Upper lobe of left lung (tissue), 6 donors: ENCODE data around the gene FAM200A. TPM values are rescaled to one million over a fixed set of nuclear protein-coding genes. Genes with fewer than 3 reads are reported as not detected.

ENCODE experiments used
- ATAC-seq, 2 donors: fragments of 200-7000 bp; cut with Tn5 transposase; one replicate each; pipeline ENCODE4 v1.9.1; 2022; ENCODE audit warnings: mild to moderate bottlenecking in 2 of 2, moderate library complexity in 2 of 2; ENCODE audit not compliant: low FRiP score in 2 of 2
- DNase-seq, 2 donors: peaks; one replicate each; pipeline ENCODE4 v3.0.0-alpha.2; 2019 to 2020
- H3K27ac ChIP-seq, 4 donors: fragments of 200-600 bp; sonication (generic); one replicate each; pipeline ENCODE4 v1.5.1; 2016 to 2019
- H3K27me3 ChIP-seq, 4 donors: fragments of 200-600 bp; sonication (generic); one replicate each; pipeline ENCODE4 v1.5.1; 2017 to 2019
- H3K36me3 ChIP-seq, 4 donors: fragments of 200-600 bp; sonication (generic); one replicate each; pipeline ENCODE4 v1.5.1; 2016 to 2019
- H3K4me1 ChIP-seq, 4 donors: fragments of 200-600 bp; sonication (generic); one replicate each; pipeline ENCODE4 v1.5.1; 2018 to 2019
- H3K4me3 ChIP-seq, 4 donors: fragments of 200-600 bp; sonication (generic); one replicate each; pipeline ENCODE4 v1.5.1; 2017 to 2019; ENCODE audit warnings: mild to moderate bottlenecking in 2 of 4, moderate library complexity in 1 of 4
- H3K9me3 ChIP-seq, 4 donors: fragments of 200-600 bp; sonication (generic); one replicate each; pipeline ENCODE4 v1.5.1; 2018 to 2019
- EP300 ChIP-seq, 4 donors: sonication (generic); formaldehyde crosslinking; IDR thresholded peaks; one replicate each; pipeline ENCODE4 v1.5.1; 2017; ENCODE audit warnings: antibody characterized with exemption in 4 of 4, control low read depth in 2 of 4
- POLR2A ChIP-seq, 4 donors: fragments of 450-650 bp; IDR thresholded peaks; one replicate each; pipeline ENCODE4 v1.5.1; 2016 to 2017; ENCODE audit warnings: antibody characterized with exemption in 4 of 4, mild to moderate bottlenecking in 2 of 4
- POLR2AphosphoS5 ChIP-seq, 2 donors: sonication (generic); formaldehyde crosslinking; IDR thresholded peaks; one replicate each; pipeline ENCODE4 v1.5.1; 2017; ENCODE audit warnings: antibody characterized with exemption in 2 of 2
- WGBS, 2 donors: methylation state at CpG; one replicate each; pipeline ENCODE4 v1.1.5; 2017 to 2018; 5-methylcytosine and 5-hydroxymethylcytosine counted together
- total RNA-seq, 6 donors: library from RNA; depleted of rRNA in 4 of 6; stranded (reverse); fragments of >200 nt in 4 of 6; gene quantifications; one replicate each; pipeline versions ENCODE4 v1.1.0 to v1.2.1, GENCODE V29; 2016 to 2021
- TF ChIP-seq, protein P1 (sequence below), 6 experiments: fragments of 450-650 bp in 4 of 6; fragments of 200-600 bp in 2 of 6; sonication (generic) in 2 of 6; IDR thresholded peaks; one replicate each; pipeline ENCODE4 v1.5.1; 2016 to 2019; ENCODE audit warnings: antibody characterized with exemption in 6 of 6
- donor health status: DM: no; HTN: no; CAD: no; lungs with moderate emphysema.
- donor health status: DM: no; HTN: yes; CAD: no; lungs with severe emphysema.

The FAM200A gene
- 1 to 10 TPM; 1.7 to 9.9 (median 5.1) TPM for total RNA-seq

DNA sequence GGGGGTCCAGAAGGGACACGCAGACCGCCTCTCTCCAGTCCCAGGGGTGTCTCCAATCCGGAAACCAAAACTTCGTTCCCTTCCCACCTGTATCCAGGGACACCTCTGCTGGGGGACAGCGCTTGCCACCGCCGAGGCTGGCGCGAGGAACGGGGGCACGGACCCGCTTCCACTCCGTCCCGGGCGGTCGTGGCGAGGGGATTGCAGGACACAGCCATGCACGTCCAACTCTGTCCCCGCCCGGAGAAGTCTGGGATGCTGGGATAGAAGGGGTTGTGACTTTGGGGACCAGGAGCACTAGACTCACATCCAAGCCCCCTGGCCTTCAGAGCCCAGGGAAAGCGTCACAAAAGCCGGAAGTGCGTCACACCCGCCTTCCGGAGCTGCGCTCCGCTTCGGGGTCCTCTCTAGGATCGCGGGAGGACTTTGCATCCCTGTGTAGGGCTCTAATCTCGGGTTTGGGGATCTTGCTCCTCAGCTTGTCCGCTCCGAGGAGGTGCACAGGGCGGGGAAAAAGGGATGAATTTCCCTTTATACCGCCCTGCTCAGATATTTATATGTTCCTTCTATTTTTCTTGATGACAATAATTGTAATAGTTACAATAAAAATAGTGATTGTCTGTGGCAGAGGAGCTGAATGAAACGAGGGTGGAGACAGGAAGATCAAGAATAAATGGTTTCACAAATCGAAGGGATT, at the start of gene FAM200A:
Gene FAM200A (minus strand): TSS at position 348 of the 697 bp plus-strand sequence. CDS start 3,707 bp downstream, outside the sequence.
- TF ChIP-seq POLR2AphosphoS5 (IDR thresholded peaks at IDR 0.05) (peak; percentile 93 to 98), POLR2A (IDR thresholded peaks at IDR 0.05) (peak; percentile 42 to 86 (median 58))
- TF ChIP-seq, protein P1, sequence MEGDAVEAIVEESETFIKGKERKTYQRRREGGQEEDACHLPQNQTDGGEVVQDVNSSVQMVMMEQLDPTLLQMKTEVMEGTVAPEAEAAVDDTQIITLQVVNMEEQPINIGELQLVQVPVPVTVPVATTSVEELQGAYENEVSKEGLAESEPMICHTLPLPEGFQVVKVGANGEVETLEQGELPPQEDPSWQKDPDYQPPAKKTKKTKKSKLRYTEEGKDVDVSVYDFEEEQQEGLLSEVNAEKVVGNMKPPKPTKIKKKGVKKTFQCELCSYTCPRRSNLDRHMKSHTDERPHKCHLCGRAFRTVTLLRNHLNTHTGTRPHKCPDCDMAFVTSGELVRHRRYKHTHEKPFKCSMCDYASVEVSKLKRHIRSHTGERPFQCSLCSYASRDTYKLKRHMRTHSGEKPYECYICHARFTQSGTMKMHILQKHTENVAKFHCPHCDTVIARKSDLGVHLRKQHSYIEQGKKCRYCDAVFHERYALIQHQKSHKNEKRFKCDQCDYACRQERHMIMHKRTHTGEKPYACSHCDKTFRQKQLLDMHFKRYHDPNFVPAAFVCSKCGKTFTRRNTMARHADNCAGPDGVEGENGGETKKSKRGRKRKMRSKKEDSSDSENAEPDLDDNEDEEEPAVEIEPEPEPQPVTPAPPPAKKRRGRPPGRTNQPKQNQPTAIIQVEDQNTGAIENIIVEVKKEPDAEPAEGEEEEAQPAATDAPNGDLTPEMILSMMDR (IDR thresholded peaks at IDR 0.05) = no peak
- peak within 1 kb of the TSS; percentile 79 to 88 (median 82) for H3K4me3 ChIP-seq
- no peaks in the 10 kb centered on the region for H3K27me3 ChIP-seq
- peaks cover 0 to 6% (median 0%) of the 10 kb centered on the region in 4 donors for H3K9me3 ChIP-seq
- WGBS, 2 donors = 1% methylated on average over 24 to 28 of the region's 37 CpGs
- peaks cover 0 to 26% (median 11%) of the 10 kb centered on the region in 4 donors for H3K36me3 ChIP-seq
- peak; percentile 95 to 100 for ATAC-seq
- DNase-seq = peak; percentile 90 to 91
- H3K27ac ChIP-seq = peak within 1 kb of the TSS; percentile 79 to 95 (median 86)
- peaks cover 14 to 26% (median 17%) of the 10 kb centered on the region in 4 donors for H3K4me1 ChIP-seq

DNA sequence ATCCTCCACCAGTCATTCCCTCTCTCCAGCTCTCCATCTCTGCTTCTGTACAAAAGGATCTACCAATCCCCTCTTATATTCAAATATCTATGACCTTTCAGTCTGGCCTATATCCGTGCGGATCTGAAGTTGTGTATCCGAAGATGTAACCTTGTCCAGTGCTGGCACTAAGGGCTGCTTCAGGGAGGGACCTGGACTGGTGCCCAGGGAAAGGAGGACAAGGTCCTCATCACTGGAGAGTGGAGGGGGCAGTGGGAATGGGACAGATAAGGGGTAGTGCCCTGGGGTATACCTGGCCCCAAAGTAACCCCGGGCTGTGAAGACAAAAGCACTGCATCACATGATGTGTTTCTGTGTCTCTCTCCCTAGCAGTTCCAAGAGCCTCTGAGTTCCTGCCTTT, 47.9 kb upstream of the FAM200A start:
- H3K4me3 ChIP-seq = no peak overlapping the region
- ATAC-seq (no peak), DNase-seq (no peak)
- H3K9me3 ChIP-seq = no peaks in the 10 kb centered on the region
- TF ChIP-seq, protein P1 (IDR thresholded peaks at IDR 0.05) = no peak
- TF ChIP-seq POLR2A (IDR thresholded peaks at IDR 0.05) (no peak), POLR2AphosphoS5 (IDR thresholded peaks at IDR 0.05) (no peak), EP300 (IDR thresholded peaks at IDR 0.05) (no peak)
- no peak overlapping the region for H3K27ac ChIP-seq
- H3K4me1 ChIP-seq = no peaks in the 10 kb centered on the region
- H3K36me3 ChIP-seq = no peaks in the 10 kb centered on the region
- WGBS, 2 donors = 81 to 85% methylated on average over 4 of the region's 4 CpGs
- H3K27me3 ChIP-seq = no peaks in the 10 kb centered on the region

GRCh38 chr7:99597762-99598501, 46.0 kb upstream of the FAM200A start, which contains the start of gene TMEM225B:
Gene TMEM225B, plus strand, starts transcription at chr7:99598267. Its CDS starts 6,122 bp downstream, at chr7:99604389.
- Histone ChIP-seq H3K27me3 (no peaks in the 10 kb centered on the region), H3K36me3 (no peaks in the 10 kb centered on the region), H3K4me3 (no peak within 1 kb of the TSS), H3K9me3 (no peaks in the 10 kb centered on the region), H3K27ac (no peak within 1 kb of the TSS), H3K4me1 (no peaks in the 10 kb centered on the region)
- DNase-seq (peak in 1 of 2 donors; percentile 70), ATAC-seq (peak in 1 of 2 donors; percentile 35)
- WGBS, 2 donors = 69 to 88% methylated on average over 25 to 29 of the region's 34 CpGs
- no peak for TF ChIP-seq POLR2A (IDR thresholded peaks at IDR 0.05)
- no peak for TF ChIP-seq EP300 (IDR thresholded peaks at IDR 0.05)
- no peak for TF ChIP-seq POLR2AphosphoS5 (IDR thresholded peaks at IDR 0.05)
- TF ChIP-seq, protein P1 (IDR thresholded peaks at IDR 0.05) = no peak

- H3K27me3 ChIP-seq = no peaks in the 10 kb centered on the region
- H3K27ac ChIP-seq = no peak overlapping the region
- no peaks in the 10 kb centered on the region for H3K4me1 ChIP-seq
- DNase-seq (no peak), ATAC-seq (no peak)
- H3K4me3 ChIP-seq = no peak overlapping the region
- H3K36me3 ChIP-seq = no peaks in the 10 kb centered on the region
- TF ChIP-seq POLR2A (IDR thresholded peaks at IDR 0.05) = no peak
- TF ChIP-seq POLR2AphosphoS5 (IDR thresholded peaks at IDR 0.05) = no peak
- TF ChIP-seq EP300 (IDR thresholded peaks at IDR 0.05) = no peak
- TF ChIP-seq, protein P1 (IDR thresholded peaks at IDR 0.05) = no peak
- WGBS, 2 donors = 87 to 93% methylated on average over 1 of the region's 1 CpG
- H3K9me3 ChIP-seq = no peaks in the 10 kb centered on the region
Measured at GRCh38 chr7:99596408-99596955, 44.6 kb upstream of the FAM200A start.
